SW480 (cell line): Measurements from ENCODE around the gene PHF14.
A peak's percentile ranks its signal among the peaks of the same experiment; 100 is the strongest.

Experiments used
- DNase-seq: peaks from one replicate; pipeline ENCODE4 v3.0.0-alpha.2; 2016; ENCODE audit warnings: low spot score

Gene PHF14

GRCh38 chr7:11212080-11212711 is 238.5 kb downstream of the PHF14 start:
- peak; percentile 76 for DNase-seq

- no peak for DNase-seq
These were observed 239.1 kb downstream of the PHF14 start for GRCh38 chr7:11212816-11213215.

GRCh38 chr7:11213266-11213665 is 239.6 kb downstream of the PHF14 start:
- DNase-seq = no peak

GRCh38 chr7:11216276-11216675 is 242.6 kb downstream of the PHF14 start:
- DNase-seq = no peak

GRCh38 chr7:11217848-11218565 is 244.3 kb downstream of the PHF14 start:
- DNase-seq = no peak
